Hippocampal formation (tissue), 2 donors: Measurements from ENCODE around the gene KRTAP12-2.

Experiments used
- DNase-seq, 2 donors: peaks; one replicate each; lab custom pipeline; 2025; lab: John Stamatoyannopoulos, UW

The KRTAP12-2 gene

GRCh38 chr21:44666401-44667320, at the start of gene KRTAP12-2:
TSS of gene KRTAP12-2 (minus strand) at chr21:44666927. CDS start at chr21:44666886, 41 bp downstream.
- no peak for DNase-seq

GRCh38 chr21:44714905-44715304, 48.2 kb upstream of the KRTAP12-2 start:
- no peak for DNase-seq

- DNase-seq = no peak
These were observed 47.1 kb upstream of the KRTAP12-2 start for GRCh38 chr21:44713846-44714245.

GRCh38 chr21:44713130-44713529, 46.4 kb upstream of the KRTAP12-2 start:
- no peak for DNase-seq

GRCh38 chr21:44712203-44713028, 45.7 kb upstream of the KRTAP12-2 start:
- no peak for DNase-seq

GRCh38 chr21:44711327-44712202, 44.8 kb upstream of the KRTAP12-2 start, which contains the start of gene TSPEAR:
TSS of gene TSPEAR (minus strand) at chr21:44711572. CDS start at chr21:44711514, 58 bp downstream.
- DNase-seq = no peak

- no peak for DNase-seq
These were observed 44.1 kb upstream of the KRTAP12-2 start for GRCh38 chr21:44710756-44711326.

- no peak for DNase-seq
These were observed 43.6 kb upstream of the KRTAP12-2 start for GRCh38 chr21:44710294-44710665.

GRCh38 chr21:44709426-44710293, 42.9 kb upstream of the KRTAP12-2 start:
- no peak for DNase-seq

GRCh38 chr21:44708866-44709425, 42.2 kb upstream of the KRTAP12-2 start:
- no peak for DNase-seq

- DNase-seq = no peak
These were observed 41.6 kb upstream of the KRTAP12-2 start for GRCh38 chr21:44708213-44708865.

- no peak for DNase-seq
These were observed 40.2 kb upstream of the KRTAP12-2 start for GRCh38 chr21:44706706-44707581.

GRCh38 chr21:44706026-44706705, 39.4 kb upstream of the KRTAP12-2 start:
- DNase-seq = no peak

GRCh38 chr21:44704636-44705001, 37.9 kb upstream of the KRTAP12-2 start:
- no peak for DNase-seq

GRCh38 chr21:44703731-44704635, 37.3 kb upstream of the KRTAP12-2 start:
- DNase-seq = no peak

GRCh38 chr21:44702973-44703730, 36.4 kb upstream of the KRTAP12-2 start:
- DNase-seq = no peak
